H9 (cell line): Measurements from ENCODE around the gene HMGCS2. TPM values are rescaled to one million over a fixed set of nuclear protein-coding genes. Genes with fewer than 3 reads are reported as not detected.
"Not testable (repeated sequence)": the region's sequence is repeated elsewhere in the genome, so short reads cannot be mapped to it uniquely, and the experiment has no call there.

Experiments used
- DNase-seq: peaks from one replicate; pipeline ENCODE4 v3.0.0-alpha.2; 2017
- H2AFZ ChIP-seq: one replicate; pipeline ENCODE4 v1.6.1; 2013; ENCODE audit warnings: mild to moderate bottlenecking, low read length, control low read depth, moderate library complexity
- H2AK5ac ChIP-seq: 2 replicates; pipeline ENCODE4 v1.6.1; 2013; ENCODE audit warnings: low read length, control low read depth, mixed read lengths; ENCODE audit not compliant: insufficient read length
- H2BK120ac ChIP-seq: one replicate; pipeline ENCODE4 v1.6.1; 2013; ENCODE audit warnings: low read depth, mild to moderate bottlenecking, low read length, control low read depth, inconsistent platforms; ENCODE audit not compliant: poor library complexity, severe bottlenecking
- H2BK12ac ChIP-seq: 2 replicates; pipeline ENCODE4 v1.6.1; 2013; ENCODE audit warnings: low read length, control low read depth, mixed read lengths, low read depth; ENCODE audit not compliant: insufficient read length
- H2BK15ac ChIP-seq: 2 replicates; pipeline ENCODE4 v1.6.1; 2013; ENCODE audit warnings: low read depth, low read length, control low read depth
- H2BK20ac ChIP-seq: one replicate; pipeline ENCODE4 v1.6.1; 2013; ENCODE audit warnings: low read depth, mild to moderate bottlenecking, low read length, control low read depth, inconsistent platforms; ENCODE audit not compliant: poor library complexity, severe bottlenecking
- H2BK5ac ChIP-seq: 2 replicates; pipeline ENCODE4 v1.6.1; 2013; ENCODE audit warnings: low read length, control low read depth, mixed read lengths; ENCODE audit not compliant: insufficient read length
- H3K14ac ChIP-seq: 2 replicates; pipeline ENCODE4 v1.6.1; 2013; ENCODE audit warnings: low read length, control low read depth; ENCODE audit not compliant: insufficient read depth
- H3K18ac ChIP-seq: 2 replicates; pipeline ENCODE4 v1.6.1; 2013; ENCODE audit warnings: low read depth, mild to moderate bottlenecking, mixed read lengths, low read length, control low read depth; ENCODE audit not compliant: insufficient read length
- H3K23ac ChIP-seq: 2 replicates; pipeline ENCODE4 v1.6.1; 2013; ENCODE audit warnings: low read length, control low read depth, mixed read lengths, low read depth; ENCODE audit not compliant: insufficient read length
- H3K23me2 ChIP-seq: 2 replicates; pipeline ENCODE4 v1.6.1; 2013; ENCODE audit warnings: low read depth, mild to moderate bottlenecking, mixed read lengths, low read length, control low read depth; ENCODE audit not compliant: insufficient read length, poor library complexity, severe bottlenecking
- H3K27ac ChIP-seq: 2 replicates; pipeline ENCODE4 v1.5.1; 2013; ENCODE audit warnings: low read length, control low read depth, mixed read lengths, low read depth; ENCODE audit not compliant: insufficient read length
- H3K27me3 ChIP-seq: 2 replicates; pipeline ENCODE4 v1.6.1; 2013; ENCODE audit warnings: low read length, control low read depth, inconsistent platforms; ENCODE audit not compliant: insufficient read depth
- H3K4ac ChIP-seq: 2 replicates; pipeline ENCODE4 v1.6.1; 2013; ENCODE audit warnings: low read depth, mild to moderate bottlenecking, control low read depth, inconsistent platforms, low read length, moderate library complexity
- H3K4me1 ChIP-seq: 2 replicates; pipeline ENCODE4 v1.6.1; 2013; ENCODE audit warnings: low read length, control low read depth, inconsistent platforms; ENCODE audit not compliant: insufficient read depth
- H3K4me2 ChIP-seq: 2 replicates; pipeline ENCODE4 v1.6.1; 2013; ENCODE audit warnings: low read length, control low read depth, mixed read lengths; ENCODE audit not compliant: insufficient read length, insufficient read depth
- H3K56ac ChIP-seq: 2 replicates; pipeline ENCODE4 v1.6.1; 2013; ENCODE audit warnings: low read depth, mild to moderate bottlenecking, mixed read lengths, low read length, control low read depth; ENCODE audit not compliant: insufficient read length
- H3K79me1 ChIP-seq: 2 replicates; pipeline ENCODE4 v1.6.1; 2013; ENCODE audit warnings: low read depth, mild to moderate bottlenecking, moderate library complexity, low read length, control low read depth, inconsistent platforms; ENCODE audit not compliant: insufficient read depth, poor library complexity, severe bottlenecking
- H3K79me2 ChIP-seq: 2 replicates; pipeline ENCODE4 v1.6.1; 2013; ENCODE audit warnings: low read length, control low read depth, inconsistent platforms; ENCODE audit not compliant: insufficient read depth
- H3K9ac ChIP-seq: 2 replicates; pipeline ENCODE4 v1.6.1; 2013; ENCODE audit warnings: low read length, control low read depth, mixed read lengths; ENCODE audit not compliant: insufficient read length; ENCODE audit errors: extremely low read depth
- H3K9me3 ChIP-seq: one replicate; pipeline ENCODE4 v1.6.1; 2013; ENCODE audit warnings: low read depth, low read length, inconsistent platforms; ENCODE audit not compliant: control insufficient read depth
- H3T11ph ChIP-seq: one replicate; pipeline ENCODE4 v1.6.1; 2013; ENCODE audit warnings: mild to moderate bottlenecking, low read length, control low read depth, inconsistent platforms
- H4K20me1 ChIP-seq: one replicate; pipeline ENCODE4 v1.6.1; 2013; ENCODE audit not compliant: control insufficient read depth, insufficient read length, insufficient read depth
- H4K5ac ChIP-seq: 2 replicates; pipeline ENCODE4 v1.6.1; 2013; ENCODE audit warnings: low read depth, mild to moderate bottlenecking, mixed read lengths, low read length, control low read depth; ENCODE audit not compliant: insufficient read length
- H4K8ac ChIP-seq: replicated peaks from 2 replicates; pipeline ENCODE4 v1.6.1; 2013; ENCODE audit warnings: low read length, control low read depth, mixed read lengths, low read depth; ENCODE audit not compliant: insufficient read length
- H4K91ac ChIP-seq: 2 replicates; pipeline ENCODE4 v1.6.1; 2013; ENCODE audit warnings: low read depth, mild to moderate bottlenecking, moderate library complexity, mixed read lengths, low read length, control low read depth; ENCODE audit not compliant: insufficient read length
- H3K27ac Mint-ChIP-seq, 3 experiments: 2 replicates in 2 of 3; 3 replicates in 1 of 3; pipeline ENCODE4 v1.8.0; 2020 to 2021; ENCODE audit warnings: mixed read lengths in 3 of 3, mild to moderate bottlenecking in 1 of 3, moderate library complexity in 1 of 3
- H3K27me3 Mint-ChIP-seq: 2 replicates; pipeline ENCODE4 v1.8.0; 2021; ENCODE audit warnings: low read depth, mild to moderate bottlenecking, moderate library complexity, mixed read lengths
- H3K36me3 Mint-ChIP-seq, 3 experiments: 2 replicates in 2 of 3; 3 replicates in 1 of 3; pipeline ENCODE4 v1.8.0; 2020 to 2021; ENCODE audit warnings: low read depth in 3 of 3, mixed read lengths in 3 of 3; ENCODE audit not compliant: insufficient read depth in 1 of 3
- H3K4me1 Mint-ChIP-seq, 2 experiments: 2 replicates each; pipeline ENCODE4 v1.8.0; 2020; ENCODE audit warnings: mixed read lengths in 2 of 2
- H3K4me3 Mint-ChIP-seq, 2 experiments: 2 replicates in 1 of 2; 3 replicates in 1 of 2; pipeline ENCODE4 v1.8.0; 2020 to 2021; ENCODE audit warnings: mild to moderate bottlenecking in 2 of 2, mixed read lengths in 2 of 2, moderate library complexity in 1 of 2
- H3K9me3 Mint-ChIP-seq, 2 experiments: 2 replicates in 1 of 2; 3 replicates in 1 of 2; pipeline ENCODE4 v1.8.0; 2020; ENCODE audit warnings: mild to moderate bottlenecking in 2 of 2, mixed read lengths in 2 of 2, moderate library complexity in 1 of 2
- CTCF ChIP-seq: fragments of 200-600 bp; sonication (generic); conservative IDR thresholded peaks from 3 replicates; pipeline ENCODE4 v1.8.0; 2021; ENCODE audit warnings: antibody characterized with exemption, mild to moderate bottlenecking
- WGBS: extraction: QIAGEN DNeasy Blood & Tissue Kit; methylation state at CpG from one replicate; pipeline ENCODE4 v1.1.7; 2013; ENCODE audit warnings: missing lambda C conversion rate, low lambda C conversion rate, mixed read lengths; ENCODE audit not compliant: insufficient read length; ENCODE audit errors: extremely low coverage; 5-methylcytosine and 5-hydroxymethylcytosine counted together
- total RNA-seq: library from RNA; stranded (reverse); gene quantifications from 2 replicates; pipeline ENCODE4 v1.2.1, GENCODE V29; 2021

HMGCS2 gene
- total RNA-seq, 1 experiment from 2014 or later, result not detected

- Histone ChIP-seq H3K9ac (no peak overlapping the region), H3K18ac (no peak overlapping the region), H2AFZ (no peak overlapping the region), H2BK20ac (no peak overlapping the region), H3K79me2 (no peaks in the 10 kb centered on the region), H3T11ph (no peak overlapping the region), H3K23ac (no peak overlapping the region), H3K79me1 (no peaks in the 10 kb centered on the region), H2BK12ac (no peak overlapping the region), H2BK15ac (no peak overlapping the region), H3K4me1 (no peaks in the 10 kb centered on the region), H3K23me2 (no peaks in the 10 kb centered on the region), H4K91ac (no peak overlapping the region), H2BK5ac (no peak overlapping the region), H2AK5ac (no peak overlapping the region), H3K27ac (no peak overlapping the region), H4K8ac (no peak overlapping the region), H2BK120ac (no peak overlapping the region), H3K4me2 (no peak overlapping the region), H3K56ac (no peak overlapping the region), H3K4ac (no peak overlapping the region), H3K14ac (no peak overlapping the region), H4K20me1 (no peaks in the 10 kb centered on the region), H4K5ac (no peak overlapping the region), H3K9me3 (no peaks in the 10 kb centered on the region), H3K27me3 (no peaks in the 10 kb centered on the region)
- no CpG with 5 or more reads among the region's 2 CpGs for WGBS
- no peak overlapping the region for H3K4me3 Mint-ChIP-seq
- H3K27me3 Mint-ChIP-seq, result no peaks in the 10 kb centered on the region; the same call in none of the 2 replicates
- H3K36me3 Mint-ChIP-seq, result no peaks in the 10 kb centered on the region
- no peak overlapping the region for H3K27ac Mint-ChIP-seq
- peaks cover 0 to 10% of the 10 kb centered on the region in 2 experiments; a peak in 3 of 4 replicates for H3K4me1 Mint-ChIP-seq
- DNase-seq, result no peak
- TF ChIP-seq CTCF, result no peak
- H3K9me3 Mint-ChIP-seq, result no peaks in the 10 kb centered on the region
These were observed 19.1 kb upstream of the HMGCS2 start for GRCh38 chr1:119787776-119788175.

GRCh38 chr1:119786473-119787050 is 17.9 kb upstream of the HMGCS2 start:
- not testable (repeated sequence) for H3K23ac ChIP-seq, H3K14ac ChIP-seq, H3K79me2 ChIP-seq, H3K56ac ChIP-seq, H2BK15ac ChIP-seq, H3K4me1 ChIP-seq, H2AK5ac ChIP-seq, H2BK20ac ChIP-seq, H3K27me3 Mint-ChIP-seq, H3K9me3 Mint-ChIP-seq, H3K36me3 Mint-ChIP-seq, H3K27ac Mint-ChIP-seq, H3K27me3 ChIP-seq, H2AFZ ChIP-seq, H2BK12ac ChIP-seq, H3K4ac ChIP-seq, H3K18ac ChIP-seq, H3T11ph ChIP-seq, H3K79me1 ChIP-seq, H2BK5ac ChIP-seq, H3K4me3 Mint-ChIP-seq, H3K27ac ChIP-seq, H4K5ac ChIP-seq, H4K91ac ChIP-seq, H3K23me2 ChIP-seq, H3K9me3 ChIP-seq, DNase-seq, H4K8ac ChIP-seq, H2BK120ac ChIP-seq, H3K4me2 ChIP-seq, H4K20me1 ChIP-seq, H3K9ac ChIP-seq
- no CpG with 5 or more reads among the region's 4 CpGs for WGBS
- peaks cover 0 to 10% of the 10 kb centered on the region in 2 experiments; a peak in 3 of 4 replicates for H3K4me1 Mint-ChIP-seq
